Mucosa of descending colon (tissue), 3 donors: ENCODE results near the gene C1orf115. TPM values are rescaled to one million over a fixed set of nuclear protein-coding genes. Genes with fewer than 3 reads are reported as not detected.

Source experiments
- ATAC-seq: fragments of 200-7000 bp; cut with Tn5 transposase; one replicate; pipeline ENCODE4 v1.9.1; 2020; ENCODE audit warnings: mild to moderate bottlenecking, moderate library complexity
- DNase-seq, 3 donors: peaks; one replicate each; pipeline ENCODE4 v3.0.0-alpha.2; 2020
- H3K36me3 ChIP-seq: fragments of 200-600 bp; one replicate; pipeline ENCODE4 v1.8.0; 2021; ENCODE audit warnings: low read depth, mild to moderate bottlenecking
- H3K4me1 ChIP-seq: fragments of 200-600 bp; one replicate; pipeline ENCODE4 v1.8.0; 2021; ENCODE audit warnings: low read depth, mild to moderate bottlenecking
- H3K4me3 ChIP-seq: fragments of 200-600 bp; one replicate; pipeline ENCODE4 v1.8.0; 2021; ENCODE audit warnings: mild to moderate bottlenecking
- H3K9me3 ChIP-seq: fragments of 200-600 bp; one replicate; pipeline ENCODE4 v1.8.0; 2021; ENCODE audit warnings: mild to moderate bottlenecking
- intact Hi-C, 2 donors: fragments of 100-400 bp; cut with DNase I in 1 of 2; cut with micrococcal nuclease in 1 of 2; formaldehyde crosslinking; loops; one replicate each; pipeline versions ENCODE4 v1.11.0 to v1.11.1; 2022; cut with DNase I, micrococcal nuclease
- total RNA-seq, 3 donors: library from RNA; stranded (reverse); fragmentation: NEBNext Ultra II Directional in 2 of 3; extraction: Animal tissue kit (Norgen Biotek cat#: 25700) in 2 of 3; gene quantifications; one replicate each; pipeline versions ENCODE4 v1.2.1 to v1.2.4, GENCODE V29; 2021 to 2023
- TF ChIP-seq, protein P1 (sequence below): fragments of 200-600 bp; IDR thresholded peaks from one replicate; pipeline ENCODE4 v1.8.0; 2022; ENCODE audit warnings: antibody characterized with exemption, mild to moderate bottlenecking
- donor health status: DM: no; HTN: no; CAD: no; lungs with moderate emphysema.
- donor health status: DM: no; HTN: no; CAD: no.
- donor health status: DM: no; HTN: yes; CAD: no.

The C1orf115 gene
- total RNA-seq, 3 donors from 2014 or later, result 53.2 to 108 (median 85.2) TPM

DNA sequence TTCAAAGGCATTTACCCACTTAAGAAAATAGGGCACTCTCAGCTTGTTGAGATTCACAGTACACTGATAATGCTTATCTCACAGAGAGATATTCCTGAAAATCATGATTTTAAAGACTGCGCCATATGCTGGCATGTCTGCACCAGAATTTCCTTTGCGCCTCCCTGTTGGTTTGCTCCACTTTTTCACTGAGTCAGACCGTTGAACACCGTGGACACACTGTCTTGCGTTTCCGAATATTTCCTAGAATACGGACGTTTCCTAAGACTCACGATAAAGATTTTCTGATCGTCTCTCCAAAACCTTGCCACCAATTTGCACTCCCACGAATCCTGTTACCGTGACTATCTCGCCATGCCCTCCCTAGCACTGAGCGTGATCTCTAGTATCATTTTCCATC, 497 bp upstream of the C1orf115 start:
- DNase-seq (no peak), ATAC-seq (no peak)
- intact Hi-C loops, result loop anchor here (5.0 kb wide), 1 partner anchor 88 kb away; no protein-coding TSS in a partner anchor
- Histone ChIP-seq H3K36me3 (no peaks in the 10 kb centered on the region), H3K4me1 (peaks cover 8% of the 10 kb centered on the region), H3K4me3 (no peak overlapping the region), H3K9me3 (no peaks in the 10 kb centered on the region)
- TF ChIP-seq, protein P1, sequence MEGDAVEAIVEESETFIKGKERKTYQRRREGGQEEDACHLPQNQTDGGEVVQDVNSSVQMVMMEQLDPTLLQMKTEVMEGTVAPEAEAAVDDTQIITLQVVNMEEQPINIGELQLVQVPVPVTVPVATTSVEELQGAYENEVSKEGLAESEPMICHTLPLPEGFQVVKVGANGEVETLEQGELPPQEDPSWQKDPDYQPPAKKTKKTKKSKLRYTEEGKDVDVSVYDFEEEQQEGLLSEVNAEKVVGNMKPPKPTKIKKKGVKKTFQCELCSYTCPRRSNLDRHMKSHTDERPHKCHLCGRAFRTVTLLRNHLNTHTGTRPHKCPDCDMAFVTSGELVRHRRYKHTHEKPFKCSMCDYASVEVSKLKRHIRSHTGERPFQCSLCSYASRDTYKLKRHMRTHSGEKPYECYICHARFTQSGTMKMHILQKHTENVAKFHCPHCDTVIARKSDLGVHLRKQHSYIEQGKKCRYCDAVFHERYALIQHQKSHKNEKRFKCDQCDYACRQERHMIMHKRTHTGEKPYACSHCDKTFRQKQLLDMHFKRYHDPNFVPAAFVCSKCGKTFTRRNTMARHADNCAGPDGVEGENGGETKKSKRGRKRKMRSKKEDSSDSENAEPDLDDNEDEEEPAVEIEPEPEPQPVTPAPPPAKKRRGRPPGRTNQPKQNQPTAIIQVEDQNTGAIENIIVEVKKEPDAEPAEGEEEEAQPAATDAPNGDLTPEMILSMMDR, result no peak

DNA sequence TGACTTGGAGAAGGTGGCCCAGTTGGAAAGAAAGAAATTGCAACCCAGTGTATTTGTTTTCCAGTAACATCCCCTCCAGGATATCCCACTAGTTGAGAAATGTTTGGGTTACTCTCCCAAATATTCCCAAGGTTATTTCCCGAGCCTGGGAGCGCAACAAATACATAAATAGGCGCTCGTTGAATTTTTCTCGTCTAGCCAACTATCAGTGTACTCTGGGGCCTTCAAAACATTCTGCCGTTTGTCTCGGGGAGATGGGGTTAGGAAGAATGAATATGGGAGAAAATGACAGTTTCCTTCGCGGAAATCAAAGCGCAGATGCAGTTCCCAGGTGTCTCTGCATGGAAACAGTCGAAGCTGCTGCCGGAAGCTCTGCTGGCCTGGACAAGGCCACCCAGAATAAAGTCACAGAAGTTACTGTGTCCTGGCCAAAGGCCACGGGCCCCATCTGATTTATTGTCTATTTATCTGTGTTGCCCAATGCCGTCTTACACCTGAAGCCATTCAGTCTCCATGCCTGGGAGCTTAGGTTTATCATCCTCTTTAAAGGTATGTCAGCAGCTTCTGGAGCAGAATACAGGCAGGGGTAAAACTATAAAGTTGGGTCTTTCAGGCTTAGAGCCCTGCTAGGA, 1.0 kb downstream of the C1orf115 start:
- DNase-seq (peak in 2 of 3 donors; percentile 46 to 50), ATAC-seq (peak; percentile 46)
- TF ChIP-seq, protein P1, result no peak
- Histone ChIP-seq H3K4me1 (peaks cover 8% of the 10 kb centered on the region), H3K4me3 (peak overlapping the region; percentile 70), H3K9me3 (no peaks in the 10 kb centered on the region), H3K36me3 (no peaks in the 10 kb centered on the region)
- intact Hi-C loops, result loop anchor here (5.0 kb wide), 1 partner anchor 86 kb away; no protein-coding TSS in a partner anchor

DNA sequence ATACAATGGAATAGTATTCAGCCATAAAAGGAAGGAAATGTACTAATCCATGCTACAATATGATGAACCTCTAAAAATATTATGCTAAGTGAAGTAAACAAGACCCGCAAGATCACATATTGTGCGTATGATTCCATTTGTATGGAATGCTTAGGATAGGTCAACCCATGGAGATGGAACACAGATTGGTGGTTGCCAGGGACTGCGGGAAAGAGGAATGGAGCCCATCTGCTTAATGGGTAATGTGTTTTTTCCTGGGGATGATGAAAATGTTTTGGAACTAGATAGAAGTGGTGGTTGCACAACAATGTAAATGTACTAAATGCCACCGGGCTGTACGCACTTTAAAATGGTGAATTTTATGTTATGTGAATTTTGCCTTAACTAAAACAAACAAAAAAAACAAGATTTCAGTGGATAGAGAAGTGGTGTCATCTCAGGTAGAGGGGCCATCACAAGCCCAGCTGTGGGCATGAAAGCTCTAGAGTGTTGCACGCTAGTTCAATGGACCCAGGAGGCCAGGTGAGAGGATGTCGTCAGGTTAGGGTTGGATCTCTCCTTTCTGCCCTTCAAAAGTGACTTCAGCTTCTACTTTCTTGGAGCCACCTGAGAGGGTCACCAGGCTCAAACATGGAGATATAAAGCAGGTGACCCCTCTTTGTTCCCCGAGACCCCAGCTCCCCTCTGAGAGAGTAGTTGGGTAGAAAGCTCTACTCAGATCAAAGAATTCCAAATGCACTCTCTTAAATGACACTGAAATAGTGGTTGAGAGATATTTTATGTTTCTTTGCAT, 2.5 kb downstream of the C1orf115 start:
- no peak for ATAC-seq
- intact Hi-C loops, result loop anchor here (5.0 kb wide), 1 partner anchor 85 kb away; no protein-coding TSS in a partner anchor
- H3K4me3 ChIP-seq, result no peak overlapping the region

DNA sequence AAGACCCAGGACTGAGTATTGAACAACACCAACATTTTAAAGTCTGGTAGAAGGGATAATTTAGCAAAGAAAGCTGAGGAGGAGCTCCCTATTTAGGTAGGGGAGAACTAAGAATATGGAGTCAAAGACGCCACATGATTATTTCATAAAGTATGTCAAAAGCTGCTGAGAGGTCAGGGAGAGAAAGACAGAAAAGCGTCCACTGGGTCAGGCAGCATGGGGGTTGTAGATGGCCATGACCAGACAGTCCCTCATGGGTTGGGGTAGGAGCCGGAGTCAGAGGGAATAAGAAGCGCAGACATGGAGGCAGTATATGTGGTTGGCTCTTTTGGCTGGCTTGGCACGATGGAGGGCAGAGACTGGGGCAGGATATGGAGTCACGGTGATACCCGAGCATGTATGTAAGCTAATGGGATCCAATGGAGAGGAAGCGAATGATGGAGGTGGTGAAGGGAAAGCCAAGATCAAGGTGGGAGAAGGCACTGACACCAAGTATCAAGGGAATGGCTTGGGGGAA, 4.8 kb downstream of the C1orf115 start:
- intact Hi-C loops, result loop anchor here (5.0 kb wide), 1 partner anchor 82 kb away; no protein-coding TSS in a partner anchor
- H3K36me3 ChIP-seq, result no peaks in the 10 kb centered on the region
- TF ChIP-seq, protein P1, result no peak
- H3K4me3 ChIP-seq, result no peak overlapping the region
- no peaks in the 10 kb centered on the region for H3K9me3 ChIP-seq
- H3K4me1 ChIP-seq, result peaks cover 4% of the 10 kb centered on the region
- ATAC-seq, result no peak
- no peak for DNase-seq

More for the DNA sequence above, 2.5 kb downstream of the C1orf115 start:
- TF ChIP-seq, protein P1, result no peak
- peaks cover 8% of the 10 kb centered on the region for H3K4me1 ChIP-seq
- no peaks in the 10 kb centered on the region for H3K36me3 ChIP-seq
- H3K9me3 ChIP-seq, result no peaks in the 10 kb centered on the region
- DNase-seq, result no peak

DNA sequence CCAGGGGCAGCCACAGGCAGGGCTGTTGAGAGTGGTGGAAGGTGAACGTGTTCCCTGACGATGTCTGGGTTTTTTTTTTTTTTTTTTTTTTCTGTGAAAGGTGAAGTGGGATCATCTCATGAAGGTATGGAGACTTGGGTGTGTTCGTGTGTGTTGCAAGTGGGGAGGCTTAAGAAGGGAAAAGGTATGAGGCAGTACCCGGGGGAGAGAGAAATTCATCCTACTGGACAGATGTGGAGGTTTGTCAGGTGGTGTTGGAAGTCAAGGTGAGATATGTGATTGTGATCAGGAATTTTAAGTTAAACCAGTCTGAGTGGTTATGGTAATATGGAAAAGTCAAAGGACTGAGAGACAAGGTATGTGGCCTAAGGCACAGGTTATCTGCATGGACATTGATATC, 5.3 kb downstream of the C1orf115 start:
- intact Hi-C loops, result no loop called here
- Histone ChIP-seq H3K4me3 (no peak overlapping the region), H3K4me1 (peaks cover 3% of the 10 kb centered on the region), H3K36me3 (no peaks in the 10 kb centered on the region), H3K9me3 (no peaks in the 10 kb centered on the region)
- DNase-seq (no peak), ATAC-seq (no peak)
- TF ChIP-seq, protein P1, result no peak
